C4-2B (cell line): ENCODE data around the gene COL4A4.

Experiments used
- CTCF ChIP-seq: fragments of 450-650 bp; conservative IDR thresholded peaks from 2 replicates; pipeline ENCODE4 v1.5.1; 2017; ENCODE audit warnings: mild to moderate bottlenecking
- ZFX ChIP-seq: fragments of 450-650 bp; IDR thresholded peaks from 2 replicates; pipeline ENCODE4 v1.6.1; 2017

GRCh38 chr2:227207573-227207972, 43.6 kb upstream of the COL4A4 start:
- TF ChIP-seq CTCF (no peak), ZFX (no peak)
